Psoas muscle (tissue), 8 donors: ENCODE results near the gene STT3A. TPM values are rescaled to one million over a fixed set of nuclear protein-coding genes. Genes with fewer than 3 reads are reported as not detected.

Experiments used
- ATAC-seq, 4 donors: fragments of 200-7000 bp; cut with Tn5 transposase; one replicate each; pipeline ENCODE4 v1.9.1; 2020; ENCODE audit warnings: moderate library complexity in 3 of 4, mild to moderate bottlenecking in 2 of 4
- DNase-seq, 2 donors: peaks; one replicate each; pipeline ENCODE4 v3.0.0-alpha.2; 2020
- H3K27ac ChIP-seq: fragments of 200-600 bp; one replicate; pipeline ENCODE4 v1.8.0; 2022
- H3K27me3 ChIP-seq, 3 donors: fragments of 200-600 bp in 1 of 3; one replicate each; pipeline versions ENCODE4 v1.6.1 to v1.8.0; 2013 to 2022; ENCODE audit warnings: low read length in 2 of 3, mild to moderate bottlenecking in 2 of 3, moderate library complexity in 1 of 3; ENCODE audit not compliant: insufficient read depth in 3 of 3
- H3K36me3 ChIP-seq, 2 donors: fragments of 200-600 bp in 1 of 2; one replicate each; pipeline versions ENCODE4 v1.6.1 to v1.8.0; 2013 to 2022; ENCODE audit warnings: low read depth in 1 of 2, mild to moderate bottlenecking in 1 of 2, moderate library complexity in 1 of 2; ENCODE audit not compliant: insufficient read depth in 1 of 2
- H3K4me1 ChIP-seq: fragments of 200-600 bp; one replicate; pipeline ENCODE4 v1.8.0; 2022
- H3K4me3 ChIP-seq: fragments of 200-600 bp; one replicate; pipeline ENCODE4 v1.8.0; 2022; ENCODE audit warnings: mild to moderate bottlenecking
- H3K9me3 ChIP-seq: fragments of 200-600 bp; one replicate; pipeline ENCODE4 v1.8.0; 2022
- WGBS, 3 donors: extraction: QIAGEN DNeasy Blood & Tissue Kit; methylation state at CpG; one replicate each; pipeline versions ENCODE4 v1.1.6 to v1.1.7; 2013; 5-methylcytosine and 5-hydroxymethylcytosine counted together
- intact Hi-C, 2 donors: fragments of 100-400 bp; cut with DNase I; formaldehyde crosslinking; loops; one replicate each; pipeline versions ENCODE4 v1.11.0 to v1.14.2; 2022
- long read RNA-seq, 2 donors: library from polyadenylated mRNA; unstranded; transcript quantifications; one replicate each; pipeline ENCODE4 v2.0.0, GENCODE V29; 2021
- polyA plus RNA-seq, 3 donors: library from polyadenylated mRNA; stranded (reverse); fragments of 200-250 nt; gene quantifications; one replicate each; pipeline ENCODE4 v1.2.3, GENCODE V29; 2013
- total RNA-seq, 4 donors: library from RNA; stranded (reverse); fragmentation: NEBNext Ultra II Directional in 2 of 4; extraction: Animal tissue kit (Norgen Biotek cat#: 25700) in 2 of 4; gene quantifications; one replicate each; pipeline versions ENCODE4 v1.2.1 to v1.2.4, GENCODE V29; 2021 to 2023
- TF ChIP-seq, protein P1 (sequence below): fragments of 200-600 bp; IDR thresholded peaks from one replicate; pipeline ENCODE4 v1.8.0; 2022; ENCODE audit warnings: antibody characterized with exemption
- donor health status: healthy with polysubstance abuse.
- donor health status: DM: no; HTN: no; CAD: no; lungs with moderate emphysema.
- donor health status: Bipolar disorder and iron deficiency.
- donor health status: healthy.
- donor health status: DM: yes; HTN: yes; CAD: no.
- donor health status: DM: no; HTN: no; CAD: no.
- donor health status: DM: no; HTN: no; CAD: no.
- donor health status: DM: yes; HTN: yes; CAD: no.

STT3A gene
- total RNA-seq, result 10 to 100 TPM; 27.2 to 33.1 (median 31.0) TPM
- 10 to 100 TPM; 23.3 to 58.9 (median 34.4) TPM for polyA plus RNA-seq
- long read RNA-seq, donor 1, full-length matches to known transcripts, result 25 of 29 reads
- long read RNA-seq, donor 1, partial matches to known transcripts, result 4 of 29 reads
- long read RNA-seq, donor 1, other reads (novel, unspliced or antisense), result 0 of 29 reads
- long read RNA-seq, donor 2, full-length matches to known transcripts, result 42 of 59 reads
- long read RNA-seq, donor 2, partial matches to known transcripts, result 10 of 59 reads
- long read RNA-seq, donor 2, other reads (novel, unspliced or antisense), result 7 of 59 reads

DNA sequence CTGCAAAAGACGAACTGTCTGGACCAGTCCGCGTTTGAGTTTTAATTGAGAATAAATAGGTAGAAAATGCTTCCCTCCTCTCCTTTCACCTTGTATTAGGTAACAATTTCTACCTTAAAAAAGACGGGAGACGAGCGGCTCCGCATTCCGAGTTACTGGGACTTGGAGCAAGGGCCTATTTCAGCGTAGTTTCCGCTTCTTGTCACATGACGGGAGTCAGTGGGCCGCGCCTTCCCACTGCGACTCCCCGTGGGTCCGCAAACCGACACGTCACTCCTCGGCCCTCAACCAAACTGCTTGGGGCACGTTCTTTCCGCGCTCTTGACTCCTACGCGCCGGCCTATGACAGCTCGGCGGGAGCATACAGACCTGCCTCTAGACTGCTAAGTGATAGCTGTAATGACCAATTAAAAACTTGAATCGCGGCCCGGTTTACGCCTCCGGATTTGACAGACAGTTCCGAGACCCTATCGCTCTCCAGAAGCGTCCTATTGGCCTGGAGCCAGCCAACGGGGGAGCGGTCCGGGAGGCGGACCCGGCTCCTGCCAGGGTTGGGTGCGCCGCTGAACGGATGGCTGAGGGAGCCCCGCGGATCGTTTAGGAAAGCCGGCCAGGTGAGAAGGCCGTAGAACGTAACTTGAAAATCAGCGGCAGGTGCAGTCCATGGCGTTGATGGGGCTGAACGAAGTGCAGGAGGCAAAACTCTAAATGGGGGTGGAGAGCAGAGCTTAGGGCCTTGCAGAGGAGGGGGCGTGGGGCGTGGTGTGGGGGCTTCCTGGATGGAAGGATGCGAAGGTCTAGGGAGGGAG is at the start of gene STT3A:
TSS of gene STT3A (plus strand) at position 548 of the 809 bp plus-strand sequence. CDS start 3,064 bp downstream, outside the sequence.
- Histone ChIP-seq H3K4me3 (peak within 1 kb of the TSS; percentile 70), H3K36me3 (peaks cover 3 to 17% of the 10 kb centered on the region in 2 donors), H3K27ac (peak within 1 kb of the TSS; percentile 96), H3K9me3 (no peaks in the 10 kb centered on the region), H3K4me1 (peaks cover 20% of the 10 kb centered on the region), H3K27me3 (no peaks in the 10 kb centered on the region)
- ATAC-seq (peak; percentile 97 to 99 (median 98)), DNase-seq (peak; percentile 100)
- 0% methylated on average over 54 to 55 of the region's 55 CpGs for WGBS, 3 donors
- intact Hi-C loops, result loop anchor here (2.0 to 10.0 kb wide), 4 partner anchors 32 to 672 kb away; partner anchors contain the start of genes CHEK1 (in 2 of the 2), FOXRED1 (in 1 of the 2) and SRPRA (in 1 of the 2)
- TF ChIP-seq, protein P1, sequence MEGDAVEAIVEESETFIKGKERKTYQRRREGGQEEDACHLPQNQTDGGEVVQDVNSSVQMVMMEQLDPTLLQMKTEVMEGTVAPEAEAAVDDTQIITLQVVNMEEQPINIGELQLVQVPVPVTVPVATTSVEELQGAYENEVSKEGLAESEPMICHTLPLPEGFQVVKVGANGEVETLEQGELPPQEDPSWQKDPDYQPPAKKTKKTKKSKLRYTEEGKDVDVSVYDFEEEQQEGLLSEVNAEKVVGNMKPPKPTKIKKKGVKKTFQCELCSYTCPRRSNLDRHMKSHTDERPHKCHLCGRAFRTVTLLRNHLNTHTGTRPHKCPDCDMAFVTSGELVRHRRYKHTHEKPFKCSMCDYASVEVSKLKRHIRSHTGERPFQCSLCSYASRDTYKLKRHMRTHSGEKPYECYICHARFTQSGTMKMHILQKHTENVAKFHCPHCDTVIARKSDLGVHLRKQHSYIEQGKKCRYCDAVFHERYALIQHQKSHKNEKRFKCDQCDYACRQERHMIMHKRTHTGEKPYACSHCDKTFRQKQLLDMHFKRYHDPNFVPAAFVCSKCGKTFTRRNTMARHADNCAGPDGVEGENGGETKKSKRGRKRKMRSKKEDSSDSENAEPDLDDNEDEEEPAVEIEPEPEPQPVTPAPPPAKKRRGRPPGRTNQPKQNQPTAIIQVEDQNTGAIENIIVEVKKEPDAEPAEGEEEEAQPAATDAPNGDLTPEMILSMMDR, result no peak

DNA sequence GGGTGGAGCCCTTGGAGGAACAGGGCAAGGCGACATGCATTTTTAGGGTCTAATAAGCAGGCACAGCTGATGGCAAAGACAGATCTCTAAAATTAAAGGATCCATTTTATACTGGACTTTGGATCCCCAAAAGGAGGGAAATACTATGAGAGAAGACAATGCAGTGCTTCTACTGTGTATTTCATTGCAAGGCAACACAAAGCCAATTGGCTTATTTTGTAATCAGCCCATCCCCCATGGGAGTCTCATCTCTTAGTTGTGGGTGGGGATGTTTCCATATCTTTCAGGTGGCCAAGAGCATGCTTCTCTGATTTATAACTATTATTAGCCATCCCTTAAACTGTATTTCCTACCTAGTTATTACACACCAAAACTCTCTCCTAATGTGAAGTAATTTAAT is 41.9 kb upstream of the STT3A start:
- TF ChIP-seq, protein P1, result no peak
- H3K4me3 ChIP-seq, result no peak overlapping the region
- H3K4me1 ChIP-seq, result no peaks in the 10 kb centered on the region
- H3K27ac ChIP-seq, result no peak overlapping the region
- DNase-seq, result no peak
- H3K27me3 ChIP-seq, result no peaks in the 10 kb centered on the region
- H3K9me3 ChIP-seq, result peaks cover 12% of the 10 kb centered on the region
- H3K36me3 ChIP-seq, result no peaks in the 10 kb centered on the region
- intact Hi-C loops, result no loop called here
- WGBS, 3 donors, result 87 to 93% (median 89%) methylated on average over 1 of the region's 1 CpG
- no peak for ATAC-seq

DNA sequence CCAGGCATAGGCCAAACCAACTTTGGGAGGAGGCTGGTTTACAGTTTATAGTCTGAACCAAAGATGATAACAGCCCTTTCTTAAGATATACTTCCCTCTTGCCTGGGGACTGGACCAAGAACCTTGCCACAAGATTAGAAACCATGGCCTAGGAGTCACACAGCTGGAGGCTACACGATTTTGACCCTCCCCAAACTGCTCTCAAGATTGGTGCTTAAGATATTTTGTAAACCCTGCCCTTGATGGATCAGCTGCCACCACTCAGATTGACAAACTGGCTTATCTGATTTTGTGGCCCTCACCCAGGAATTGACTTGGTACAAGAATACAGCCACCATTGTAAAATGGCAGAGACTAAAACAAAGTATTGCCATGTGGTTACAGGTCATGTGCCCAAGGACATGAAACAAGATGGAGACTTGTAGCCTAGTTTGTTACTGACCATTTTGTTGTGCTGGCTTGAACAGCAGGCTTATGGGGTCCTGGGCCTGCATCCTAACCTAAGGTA is 40.8 kb upstream of the STT3A start:
- Histone ChIP-seq H3K4me3 (no peak overlapping the region), H3K27me3 (no peaks in the 10 kb centered on the region), H3K4me1 (no peaks in the 10 kb centered on the region), H3K9me3 (peaks cover 12% of the 10 kb centered on the region), H3K36me3 (no peaks in the 10 kb centered on the region), H3K27ac (no peak overlapping the region)
- WGBS, 3 donors, result 36 to 48% (median 43%) methylated on average over 1 of the region's 1 CpG
- DNase-seq (no peak), ATAC-seq (no peak)
- intact Hi-C loops, result no loop called here
- TF ChIP-seq, protein P1, result no peak

DNA sequence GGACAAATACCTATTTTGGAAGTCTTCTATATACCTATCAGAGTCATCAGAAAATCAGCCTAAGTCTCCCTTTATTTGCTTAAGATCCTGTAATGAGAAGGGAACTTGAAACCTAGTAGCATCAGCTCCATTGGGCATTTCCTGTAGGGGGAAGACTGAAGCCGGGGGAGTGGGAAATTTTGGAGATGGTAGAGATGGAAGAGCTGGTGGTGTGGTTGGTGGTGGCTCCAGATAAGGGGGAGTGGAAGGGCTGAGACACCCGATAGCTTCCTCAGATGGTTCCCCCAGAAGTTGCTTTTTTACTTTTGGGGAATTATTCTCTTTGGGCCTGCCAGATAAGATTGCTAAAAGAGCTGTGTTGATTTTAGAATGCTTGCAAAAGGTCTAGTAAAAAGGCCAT is 39.7 kb upstream of the STT3A start:
- Histone ChIP-seq H3K4me3 (no peak overlapping the region), H3K9me3 (peaks cover 12% of the 10 kb centered on the region), H3K36me3 (no peaks in the 10 kb centered on the region), H3K27me3 (no peaks in the 10 kb centered on the region), H3K4me1 (no peaks in the 10 kb centered on the region), H3K27ac (no peak overlapping the region)
- TF ChIP-seq, protein P1, result no peak
- ATAC-seq (no peak), DNase-seq (no peak)
- 90 to 98% (median 97%) methylated on average over 2 of the region's 2 CpGs for WGBS, 3 donors
- intact Hi-C loops, result no loop called here
